Measurements from ENCODE around the gene GPS1.

The GPS1 gene

GRCh38 chr17:82095777-82096708 lies 44.3 kb downstream of the GPS1 start:
- DNase-seq (ENCODE audit: low read depth, low spot score): no peak
- H3K4me3 ChIP-seq (ENCODE audit: low read length): peak overlapping the region; percentile 64

DNA sequence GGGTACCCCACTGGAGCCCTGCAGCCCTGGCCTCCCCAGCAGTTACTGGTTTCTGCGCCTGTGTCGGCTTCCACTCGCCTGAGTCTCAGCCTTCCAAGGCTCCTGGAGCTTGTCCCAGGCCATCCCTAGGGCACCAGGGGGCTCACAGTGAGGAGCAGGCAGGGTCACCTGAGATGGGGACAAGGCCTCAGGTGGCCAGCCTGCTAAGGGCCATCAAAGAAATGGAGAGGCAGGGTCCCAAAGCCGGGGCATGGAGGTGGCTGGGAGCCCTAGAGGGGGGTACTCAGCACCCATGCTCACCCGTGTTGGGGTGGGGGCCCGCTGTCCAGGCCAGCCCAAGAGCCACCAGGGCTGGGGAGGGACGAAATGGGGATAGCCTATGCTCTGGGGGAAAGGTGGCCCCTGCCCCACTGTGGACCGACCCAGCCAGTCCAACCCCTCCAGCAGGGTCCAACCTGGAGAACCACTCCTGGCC lies 45.0 kb downstream of the GPS1 start:
- peak overlapping the region; percentile 64 for H3K4me3 ChIP-seq (ENCODE audit: low read length)
- DNase-seq (ENCODE audit: low read depth, low spot score): no peak

DNA sequence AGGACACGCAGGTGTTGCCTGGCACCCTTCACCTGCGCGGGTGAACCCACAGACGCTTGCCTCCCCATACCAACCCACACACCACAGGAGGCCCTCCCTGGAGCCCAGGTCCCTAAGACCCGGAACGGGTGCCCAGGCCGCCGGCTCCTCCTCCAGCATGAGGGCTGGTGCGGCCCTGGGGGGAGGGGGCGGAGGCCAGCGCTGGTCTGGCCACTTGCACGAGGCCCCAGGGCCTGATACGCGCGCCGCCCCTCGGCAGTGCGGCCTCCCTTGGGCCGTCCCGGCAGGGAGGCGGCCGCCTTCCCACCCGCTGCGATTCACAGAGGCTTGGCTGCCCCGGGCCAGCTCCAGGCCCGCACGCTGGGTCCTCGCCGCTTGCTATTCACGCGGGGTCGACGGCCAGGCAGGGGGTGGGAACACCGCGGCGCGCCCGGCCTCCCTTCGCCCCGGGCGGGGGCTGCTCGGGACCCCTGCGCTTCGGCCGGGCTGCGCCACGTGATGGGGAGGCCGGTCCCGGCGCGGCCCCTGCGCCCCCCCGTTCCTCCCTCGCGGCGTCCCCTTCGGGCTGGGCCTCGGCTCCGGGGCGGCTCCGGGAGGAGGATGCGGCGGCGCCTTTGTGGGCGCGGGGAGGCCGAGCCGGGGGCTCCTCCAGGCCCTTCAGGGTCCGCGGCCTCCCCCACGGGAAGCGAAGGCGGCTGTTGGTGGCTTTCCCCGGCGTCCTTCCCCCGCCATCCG lies 45.7 kb downstream of the GPS1 start:
- DNase-seq (ENCODE audit: low read depth, low spot score): no peak
- H3K4me3 ChIP-seq (ENCODE audit: low read length): peak overlapping the region; percentile 64

DNA sequence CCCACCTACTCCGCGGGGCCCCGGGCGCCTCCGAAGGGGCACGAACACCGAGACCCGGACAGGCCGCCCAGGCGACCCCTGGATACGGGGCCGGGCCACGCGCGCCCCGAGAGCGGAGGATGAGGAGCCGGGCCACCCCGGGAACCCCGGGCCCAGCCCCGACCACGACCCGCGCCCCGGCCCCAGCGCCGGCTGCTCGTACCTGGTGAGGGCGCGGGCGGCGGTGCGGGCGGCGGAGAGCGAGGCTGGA lies 46.1 kb downstream of the GPS1 start:
- DNase-seq (ENCODE audit: low read depth, low spot score): no peak
- H3K4me3 ChIP-seq (ENCODE audit: low read length): peak overlapping the region; percentile 64

GRCh38 chr17:82098169-82098938 lies 46.7 kb downstream of the GPS1 start, which contains the start of gene FASN:
Gene FASN (minus strand): TSS chr17:82098236. CDS start chr17:82096445, 1,791 bp downstream.
- peak within 1 kb of the TSS; percentile 67 for H3K4me3 ChIP-seq (ENCODE audit: low read length)
- peak; percentile 89 for DNase-seq (ENCODE audit: low read depth, low spot score)

GRCh38 chr17:82098939-82099763 lies 47.5 kb downstream of the GPS1 start:
- no peak for DNase-seq (ENCODE audit: low read depth, low spot score)
- peak overlapping the region; percentile 67 for H3K4me3 ChIP-seq (ENCODE audit: low read length)

GRCh38 chr17:82100502-82101298 lies 49.0 kb downstream of the GPS1 start:
- H3K4me3 ChIP-seq (ENCODE audit: low read length): 0 out of 2 replicates have a peak overlapping the region, but pooled peaks have one; percentile 3
- DNase-seq (ENCODE audit: low read depth, low spot score): no peak

GRCh38 chr17:82101301-82101715 lies 49.6 kb downstream of the GPS1 start:
- DNase-seq (ENCODE audit: low read depth, low spot score): no peak
- H3K4me3 ChIP-seq (ENCODE audit: low read length): no peak overlapping the region

DNA sequence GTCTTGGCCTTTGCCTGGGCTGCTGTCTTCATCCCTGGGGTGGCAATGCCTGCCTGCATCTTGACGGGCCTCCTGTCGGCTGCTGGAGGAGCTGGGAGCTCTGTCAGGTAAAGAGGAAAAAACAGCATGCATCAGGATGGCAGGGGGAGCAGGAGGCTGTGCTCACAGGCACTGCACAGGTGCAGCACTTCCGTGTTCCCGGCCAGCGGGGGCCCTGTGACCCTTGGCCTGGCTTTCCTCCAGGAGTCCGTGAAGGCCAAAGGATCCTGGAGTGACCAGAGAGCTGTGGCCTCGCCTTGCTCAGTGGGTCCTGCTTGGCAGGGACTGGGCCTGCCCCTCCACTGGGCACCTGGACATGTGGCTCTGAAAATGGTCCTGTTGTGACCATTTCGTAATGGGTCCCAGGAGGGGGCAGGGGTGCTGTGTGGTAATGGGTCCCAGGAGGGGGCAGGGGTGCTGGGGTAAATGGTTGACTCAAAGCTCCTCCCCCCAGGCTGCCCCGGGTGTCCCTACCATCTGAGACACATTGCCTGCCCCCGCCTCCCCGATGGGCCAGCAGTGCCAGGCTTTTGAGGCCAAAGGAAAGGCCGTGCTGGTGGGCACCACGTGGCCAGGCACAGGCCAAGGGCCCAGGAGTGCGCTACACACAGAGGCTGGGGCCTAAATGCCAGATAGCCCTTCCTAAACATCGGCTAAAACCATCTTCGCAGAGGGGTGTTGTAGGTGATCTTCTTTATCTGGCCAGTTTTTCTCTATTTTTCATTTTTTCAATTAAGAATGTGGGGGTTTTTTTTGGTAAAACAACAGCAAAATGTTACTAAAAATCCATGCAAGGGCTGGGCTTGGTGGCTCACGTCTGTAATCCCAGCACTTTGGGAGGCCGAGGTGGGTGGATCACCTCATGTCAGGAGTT lies 50.3 kb downstream of the GPS1 start:
- no peak for DNase-seq (ENCODE audit: low read depth, low spot score)
- no peak overlapping the region for H3K4me3 ChIP-seq (ENCODE audit: low read length)

DNA sequence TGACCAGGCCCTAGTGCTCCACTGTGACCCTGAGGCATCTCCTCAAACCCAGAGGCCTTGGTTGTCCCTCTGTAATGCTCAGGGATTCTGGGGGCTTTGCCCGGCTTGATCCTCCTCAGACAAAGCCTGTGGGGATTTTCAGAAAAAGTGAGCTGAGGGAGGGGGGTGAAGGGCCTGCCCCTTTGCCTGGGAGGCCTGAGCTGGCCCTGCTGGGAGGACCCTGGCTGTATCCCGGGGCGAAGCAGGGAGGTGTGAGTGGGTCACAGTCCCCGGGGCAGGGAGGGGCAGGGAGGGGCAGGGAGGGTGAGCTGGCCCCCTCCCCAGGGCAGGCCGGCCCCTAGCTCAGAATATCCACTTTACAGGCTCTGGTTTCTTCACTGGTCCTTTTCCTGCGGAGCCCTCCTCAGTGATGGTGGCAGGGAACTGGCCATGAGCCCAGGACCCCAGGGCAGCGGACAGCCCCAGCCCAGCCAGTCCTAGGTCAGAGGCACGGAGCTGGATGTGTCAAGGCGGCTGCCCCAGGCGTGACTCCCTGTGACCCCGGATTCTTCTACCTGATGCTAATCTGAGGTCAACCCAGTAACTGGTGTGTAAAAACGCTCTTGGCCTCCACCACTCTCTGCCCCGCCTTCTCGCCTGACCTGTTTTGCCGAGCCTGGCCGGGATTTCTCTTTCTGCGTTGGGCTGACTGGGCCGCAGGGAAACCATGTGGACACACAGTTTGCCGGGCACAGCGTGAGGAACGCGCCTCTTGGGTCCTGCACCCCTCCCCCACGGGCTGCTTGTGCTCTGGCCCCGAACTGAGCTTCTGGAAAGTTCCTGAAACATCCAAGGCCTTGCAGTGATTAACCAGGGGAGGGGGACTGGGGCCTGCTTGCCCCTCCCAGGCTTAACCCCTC lies 52.1 kb downstream of the GPS1 start:
- no peak overlapping the region for H3K4me3 ChIP-seq (ENCODE audit: low read length)
- DNase-seq (ENCODE audit: low read depth, low spot score): no peak

GRCh38 chr17:82104797-82105416 lies 53.2 kb downstream of the GPS1 start:
- no peak for DNase-seq (ENCODE audit: low read depth, low spot score)
- H3K4me3 ChIP-seq (ENCODE audit: low read length): no peak overlapping the region

- no peak for DNase-seq (ENCODE audit: low read depth, low spot score)
- H3K4me3 ChIP-seq (ENCODE audit: low read length): peak overlapping the region; percentile 66
These were observed 53.8 kb downstream of the GPS1 start for GRCh38 chr17:82105417-82105881.

GRCh38 chr17:82105882-82106687 lies 54.4 kb downstream of the GPS1 start:
- H3K4me3 ChIP-seq (ENCODE audit: low read length): peak overlapping the region; percentile 66
- DNase-seq (ENCODE audit: low read depth, low spot score): peak; percentile 63

DNA sequence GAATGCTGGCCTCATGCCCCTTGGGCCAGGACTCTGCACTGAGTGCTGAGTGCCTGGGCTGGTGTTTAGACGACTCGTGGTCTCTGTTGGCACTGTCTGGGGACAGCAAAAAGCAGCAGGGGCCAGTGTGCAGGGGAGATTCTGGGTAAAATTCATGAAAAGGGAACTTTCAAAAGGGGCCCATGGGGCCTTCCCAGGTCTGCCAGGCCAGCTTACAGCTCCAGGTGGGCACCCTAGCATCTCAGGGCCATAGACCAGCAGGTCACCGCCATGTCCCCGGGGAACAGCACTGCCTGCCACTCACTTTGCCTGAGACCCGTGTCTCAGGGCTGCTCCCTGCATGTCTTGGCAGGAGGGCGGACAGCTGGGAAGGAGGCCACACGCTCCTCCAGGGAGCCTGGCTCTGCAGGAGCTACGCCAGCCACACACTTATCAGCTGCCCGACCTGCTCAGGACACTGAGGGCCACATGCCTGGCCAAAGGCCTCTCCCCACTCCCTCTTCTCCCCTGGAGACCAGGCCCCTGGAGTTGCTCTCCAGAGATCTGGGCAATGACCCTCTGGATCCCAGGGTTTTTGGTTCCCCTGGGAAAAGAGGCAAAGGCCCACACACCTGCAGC lies 55.1 kb downstream of the GPS1 start:
- peak overlapping the region; percentile 66 for H3K4me3 ChIP-seq (ENCODE audit: low read length)
- DNase-seq (ENCODE audit: low read depth, low spot score): no peak

Measured in Jurkat, Clone E6-1 (cell line).